GM18499 (cell line): ENCODE measurements around the gene NUFIP1.

Experiments
- ATAC-seq: cut with Tn5 transposase; IDR thresholded peaks from one replicate; pipeline ENCODE4 v1.9.1; 2021; ENCODE audit warnings: moderate number of reproducible peaks; ENCODE audit not compliant: insufficient read depth, unreplicated experiment

NUFIP1 gene

DNA sequence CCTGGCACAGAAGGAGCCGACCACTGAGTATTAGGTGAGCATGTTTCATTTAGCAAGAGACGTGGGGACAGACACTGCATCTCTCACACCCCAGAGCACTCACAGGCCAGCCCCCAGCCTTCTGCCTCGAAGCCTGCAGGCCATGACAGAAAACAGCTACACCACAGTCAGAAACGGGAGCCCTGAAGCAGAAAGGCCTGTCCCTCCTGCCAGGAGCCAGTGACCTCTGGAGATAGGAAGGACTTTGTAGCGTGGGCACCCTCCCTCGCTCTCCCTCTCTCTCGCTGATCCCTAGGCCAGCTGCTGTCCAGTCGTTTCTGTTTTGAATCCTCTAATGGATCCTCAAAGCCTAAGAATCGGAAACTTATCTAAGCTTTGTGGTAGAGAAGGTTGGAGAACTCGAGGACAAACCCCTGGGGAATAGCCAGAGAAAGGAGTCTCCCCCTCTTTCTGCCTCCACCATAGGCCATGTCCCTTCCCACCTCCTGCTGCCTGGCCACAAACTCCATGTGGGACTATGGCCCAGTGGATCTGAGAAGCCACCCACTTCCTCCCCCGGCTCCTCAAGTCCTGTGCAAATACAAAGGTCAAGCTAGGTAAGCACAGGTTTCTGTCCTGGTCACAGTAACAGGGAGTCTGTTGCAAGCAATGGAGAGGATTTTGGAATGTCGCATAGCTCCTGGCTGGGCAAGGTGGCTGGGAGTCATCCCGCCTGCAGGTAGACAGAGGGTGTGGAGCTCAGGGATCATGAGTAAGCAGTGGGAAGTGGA, 95.1 kb downstream of the NUFIP1 start:
- no peak for ATAC-seq
